Hematopoietic multipotent progenitor cell treated with erythropoietin and hydrocortisone succinate and interleukin-3 and kit ligand, for 15 days (in vitro differentiated cells): Measurements from ENCODE around the gene PTPRG.

Experiments
- DNase-seq: peaks from one replicate; pipeline ENCODE4 v3.0.0-alpha.2; 2015; ENCODE audit warnings: low spot score

Gene PTPRG

DNA sequence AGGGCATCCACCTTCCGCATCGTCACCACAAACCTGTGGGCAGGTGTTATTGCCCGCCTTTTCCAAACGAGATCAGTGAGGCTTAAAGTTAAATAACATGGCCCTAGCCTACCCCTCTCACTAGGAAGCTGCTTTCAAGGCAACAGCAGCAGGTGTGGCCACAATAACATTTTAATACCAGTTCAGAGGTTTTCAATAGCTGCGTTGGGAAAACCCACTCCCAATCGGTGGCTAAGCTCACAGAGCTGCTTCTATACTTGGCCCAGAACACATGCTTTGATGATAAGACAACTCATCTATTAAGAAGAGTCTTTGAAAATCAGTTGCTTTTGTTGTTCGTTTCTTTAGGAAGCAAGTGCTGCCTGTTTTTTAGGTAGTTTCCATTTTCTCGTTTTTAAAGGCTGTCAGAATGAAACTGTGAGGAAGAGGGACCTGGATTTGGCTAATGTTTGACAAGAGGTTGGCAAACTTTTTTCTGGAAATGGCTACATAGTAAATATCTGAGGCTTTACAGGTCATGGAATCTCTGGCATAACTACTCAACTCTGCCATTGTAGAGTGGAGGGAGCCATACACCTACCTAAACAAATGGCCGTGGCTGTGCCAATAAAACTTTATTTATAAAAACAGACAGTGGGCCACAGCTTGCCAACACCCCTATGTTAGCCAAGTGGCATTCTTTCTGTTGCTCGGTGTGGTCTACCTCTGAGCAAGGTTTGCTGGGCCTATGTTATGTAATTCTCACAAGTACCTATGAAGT is 632.4 kb downstream of the PTPRG start:
- no peak for DNase-seq

GRCh38 chr3:62197350-62198012 is 636.1 kb downstream of the PTPRG start:
- no peak for DNase-seq

DNA sequence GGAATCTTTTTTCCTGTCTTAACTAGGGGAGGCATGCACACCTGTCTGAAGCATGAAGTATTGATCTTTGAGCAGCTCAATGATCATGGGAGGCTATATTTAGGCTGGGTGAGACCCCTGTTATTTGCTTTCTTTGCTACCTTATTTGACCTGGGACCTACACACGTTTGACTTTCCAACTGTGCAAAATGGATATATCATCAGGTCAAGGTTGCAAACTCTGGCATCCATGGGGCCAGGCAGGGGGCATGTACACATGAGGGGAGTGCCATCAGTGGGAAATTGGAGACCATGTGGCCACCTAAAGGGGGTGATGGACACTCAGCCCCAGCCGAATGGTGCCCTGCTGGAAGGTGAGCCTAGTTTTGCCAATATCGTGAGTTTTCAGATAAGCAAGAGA is 637.8 kb downstream of the PTPRG start:
- DNase-seq = no peak

- DNase-seq = no peak
Measured at GRCh38 chr3:62201438-62202035, 640.2 kb downstream of the PTPRG start.

DNA sequence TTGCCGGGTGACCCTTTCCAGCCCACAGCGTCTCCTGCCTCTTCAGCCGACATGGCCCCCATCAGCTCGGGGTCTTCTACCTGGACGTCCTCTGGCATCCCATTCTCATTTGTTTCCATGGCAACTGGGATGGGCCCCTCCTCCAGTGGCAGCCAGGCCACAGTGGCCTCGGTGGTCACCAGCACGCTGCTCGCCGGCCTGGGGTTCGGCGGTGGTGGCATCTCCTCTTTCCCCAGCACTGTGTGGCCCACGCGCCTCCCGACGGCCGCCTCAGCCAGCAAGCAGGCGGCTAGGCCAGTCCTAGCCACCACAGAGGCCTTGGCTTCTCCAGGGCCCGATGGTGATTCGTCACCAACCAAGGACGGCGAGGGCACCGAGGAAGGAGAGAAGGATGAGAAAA is 641.8 kb downstream of the PTPRG start:
- DNase-seq = no peak

DNA sequence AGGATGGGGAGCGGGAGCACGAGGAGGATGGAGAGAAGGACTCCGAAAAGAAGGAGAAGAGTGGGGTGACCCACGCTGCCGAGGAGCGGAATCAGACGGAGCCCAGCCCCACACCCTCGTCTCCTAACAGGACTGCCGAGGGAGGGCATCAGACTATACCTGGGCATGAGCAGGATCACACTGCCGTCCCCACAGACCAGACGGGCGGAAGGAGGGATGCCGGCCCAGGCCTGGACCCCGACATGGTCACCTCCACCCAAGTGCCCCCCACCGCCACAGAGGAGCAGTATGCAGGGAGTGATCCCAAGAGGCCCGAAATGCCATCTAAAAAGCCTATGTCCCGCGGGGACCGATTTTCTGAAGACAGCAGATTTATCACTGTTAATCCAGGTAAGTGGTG is 642.2 kb downstream of the PTPRG start:
- no peak for DNase-seq

GRCh38 chr3:62207197-62207596 is 645.8 kb downstream of the PTPRG start:
- DNase-seq = no peak

DNA sequence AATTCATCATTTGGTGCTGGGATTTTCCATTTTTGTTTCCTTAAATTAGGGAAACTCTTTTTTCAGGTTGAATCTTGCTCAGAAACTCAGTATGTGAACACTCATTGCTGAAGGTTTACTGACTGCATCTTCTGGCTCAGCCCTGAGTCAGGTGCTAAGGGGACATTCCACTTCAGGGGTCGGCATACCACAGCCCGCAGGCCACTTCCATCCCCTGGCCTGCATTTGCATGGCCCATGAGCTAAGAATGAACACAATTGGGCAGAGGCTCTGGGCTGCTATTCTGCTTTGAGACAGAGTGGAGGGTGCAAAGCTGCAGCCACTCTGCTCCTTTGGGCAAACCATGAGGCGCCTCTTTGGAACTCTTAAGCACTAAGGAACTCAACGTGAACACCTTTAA is 647.0 kb downstream of the PTPRG start:
- DNase-seq = no peak

GRCh38 chr3:62209101-62209500 is 647.7 kb downstream of the PTPRG start:
- DNase-seq = no peak

DNA sequence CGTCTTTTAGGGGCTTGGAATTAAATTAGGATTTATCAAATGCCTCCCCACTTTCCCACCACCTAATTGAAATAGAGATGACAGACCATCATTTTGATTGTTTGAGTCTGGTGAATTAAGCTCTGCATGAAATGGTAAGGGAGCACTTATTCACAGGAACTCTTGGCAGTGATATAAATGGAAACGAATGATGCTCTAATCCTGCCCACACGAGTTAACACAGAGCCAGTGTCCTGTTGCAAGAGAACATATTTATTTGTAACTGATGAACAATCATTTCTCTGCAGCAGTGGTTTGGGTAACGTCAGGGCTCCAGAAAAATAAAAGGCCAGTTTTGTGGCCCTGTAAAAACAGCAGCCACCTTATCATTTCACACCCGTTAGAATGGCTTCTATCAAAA is 648.6 kb downstream of the PTPRG start:
- no peak for DNase-seq

GRCh38 chr3:62211675-62212429 is 650.5 kb downstream of the PTPRG start:
- no peak for DNase-seq

DNA sequence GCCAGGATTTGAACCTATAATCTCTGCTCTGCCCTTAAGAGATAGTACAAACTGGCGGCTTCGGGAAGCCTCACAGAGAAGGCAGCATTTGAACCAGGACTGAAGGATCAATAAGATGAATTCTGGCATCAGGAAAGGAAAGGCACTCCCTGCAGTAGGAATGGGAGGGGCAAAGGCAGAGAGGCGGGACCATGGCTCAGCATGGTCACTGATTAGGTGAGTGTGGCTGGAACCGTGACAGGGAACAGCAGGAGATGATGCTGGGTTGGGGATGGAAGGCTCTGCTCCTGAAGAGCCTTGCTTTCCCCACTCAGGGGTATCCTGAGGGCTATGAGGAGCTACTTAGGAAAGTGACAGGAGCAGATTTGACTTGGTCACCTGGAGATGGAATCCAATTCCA is 653.5 kb downstream of the PTPRG start:
- DNase-seq = no peak

DNA sequence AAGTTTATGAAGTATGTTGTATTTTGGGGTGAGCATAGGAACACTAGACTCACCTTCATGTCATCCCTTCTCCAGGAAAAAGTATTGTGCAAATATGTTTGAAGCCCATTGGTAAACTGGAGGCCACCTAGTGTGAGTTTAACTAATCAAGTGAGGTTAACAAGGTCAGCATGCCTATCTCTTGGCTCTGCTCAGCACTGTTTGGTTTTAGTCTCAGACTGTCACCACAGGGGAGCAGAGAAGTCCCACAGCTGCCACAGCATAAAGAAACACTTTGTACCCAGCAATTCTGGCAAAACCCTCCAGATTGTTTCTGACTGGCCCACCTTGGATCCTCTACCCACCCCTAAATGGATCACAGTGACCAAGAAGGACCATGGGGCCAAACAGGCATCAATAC is 659.2 kb downstream of the PTPRG start:
- no peak for DNase-seq

DNA sequence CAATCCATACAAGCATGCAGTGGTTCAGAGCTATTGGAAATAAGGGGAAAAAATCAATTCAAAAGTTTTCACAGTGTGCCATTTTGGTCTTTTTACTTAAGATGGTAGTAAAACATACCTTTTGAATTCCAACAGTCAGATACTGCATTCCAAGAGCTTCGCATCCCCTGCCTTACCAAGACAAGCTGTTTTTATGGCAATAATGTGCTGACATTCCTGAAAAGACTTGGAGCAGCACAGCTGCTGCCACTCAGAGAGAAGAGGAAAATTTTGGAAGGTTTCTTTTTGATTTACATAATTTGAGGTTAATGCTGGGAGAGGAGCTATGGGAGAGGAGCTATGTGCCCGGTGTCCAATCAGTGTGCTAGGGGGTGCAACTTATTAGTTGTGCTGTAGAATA is 663.7 kb downstream of the PTPRG start:
- no peak for DNase-seq

DNA sequence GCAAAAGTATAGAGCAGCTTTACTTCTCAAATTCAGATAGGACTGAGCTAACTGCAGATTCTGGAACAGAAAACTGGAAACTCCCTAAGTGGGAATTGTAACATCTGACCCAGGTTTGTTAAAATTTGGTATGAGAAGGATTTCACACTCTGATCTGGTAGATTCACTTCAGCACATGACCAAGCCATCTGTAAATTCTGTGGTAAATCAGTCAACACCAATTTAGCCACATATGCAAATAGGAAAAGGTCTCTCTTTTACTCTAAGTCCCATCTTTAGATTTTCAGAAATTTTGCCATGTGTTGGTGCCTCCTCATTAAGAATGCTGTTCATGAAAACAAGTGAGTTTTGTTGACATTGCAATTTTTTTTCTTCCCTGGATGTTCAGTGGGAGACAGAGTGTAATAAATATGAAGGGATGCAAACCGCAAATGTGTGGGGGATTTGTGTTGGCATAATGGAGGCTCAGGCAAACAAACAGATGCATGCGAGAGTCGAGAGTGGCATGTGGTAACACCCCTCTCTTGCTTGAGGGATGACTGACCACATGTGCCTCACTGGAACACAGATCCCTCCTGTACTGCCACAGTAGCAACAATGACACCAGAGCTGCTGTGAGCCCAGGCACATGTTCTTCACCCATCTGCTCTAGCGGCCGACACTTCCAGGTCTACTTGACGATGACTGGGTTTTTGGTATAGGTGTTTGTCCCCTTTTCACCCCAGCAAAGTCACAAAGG is 665.4 kb downstream of the PTPRG start:
- no peak for DNase-seq

DNA sequence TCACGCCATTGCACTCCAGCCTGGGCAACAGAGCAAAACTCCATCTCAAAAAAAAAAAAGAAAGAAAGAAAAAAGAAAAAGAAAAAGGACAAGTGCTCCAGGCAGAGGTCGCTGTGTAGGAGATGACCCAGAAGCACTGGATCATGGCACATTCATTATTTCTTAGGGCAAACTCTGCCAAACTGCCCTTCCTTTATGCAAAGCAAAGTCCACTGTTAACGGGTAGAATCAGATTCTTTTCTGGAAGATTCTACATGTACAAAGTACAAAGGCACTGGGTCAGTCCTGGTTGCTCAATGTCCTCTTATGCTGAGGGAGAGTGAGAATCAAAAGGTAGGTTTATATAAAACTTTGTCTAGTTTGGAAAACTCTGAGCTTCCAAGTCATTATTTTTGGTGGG is 667.1 kb downstream of the PTPRG start:
- DNase-seq = no peak

DNA sequence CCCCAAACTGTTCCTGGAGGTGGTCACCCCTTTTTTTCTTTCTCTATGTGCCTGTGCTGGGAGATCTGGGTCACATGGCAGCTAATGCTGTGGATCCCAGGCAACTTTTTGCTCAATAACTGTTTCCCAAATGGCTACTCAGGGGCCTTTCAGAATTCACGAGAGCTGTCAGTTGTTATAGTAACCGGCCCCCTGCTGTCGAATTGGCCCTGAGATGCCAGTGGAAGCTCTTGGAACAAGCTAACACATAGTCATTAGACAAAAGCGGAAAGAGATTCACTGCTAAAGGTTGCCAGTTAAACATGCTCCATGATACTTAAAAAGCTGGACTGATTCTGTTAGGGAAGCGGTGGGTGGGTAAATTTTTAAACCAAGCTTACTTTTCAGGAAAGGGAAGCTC is 667.8 kb downstream of the PTPRG start:
- no peak for DNase-seq

DNA sequence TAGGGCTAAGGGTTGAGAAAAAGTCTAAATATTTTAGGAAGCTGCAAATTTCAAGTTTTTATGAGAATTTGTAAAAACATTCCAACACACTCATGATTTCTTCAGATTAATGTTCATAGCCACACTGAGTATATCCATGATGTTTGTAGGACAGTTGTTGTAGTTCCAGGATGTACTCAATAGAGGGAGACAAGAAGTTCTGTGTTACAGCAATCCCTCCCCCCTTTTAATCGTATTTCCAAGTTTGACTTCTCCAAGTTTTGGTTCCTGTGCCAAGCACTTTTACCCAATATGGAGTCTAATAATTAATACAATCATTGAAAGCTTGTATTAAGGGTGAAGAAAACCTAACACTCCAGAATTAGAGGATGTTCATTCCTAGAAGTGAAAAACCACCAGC is 668.5 kb downstream of the PTPRG start:
- DNase-seq = no peak

DNA sequence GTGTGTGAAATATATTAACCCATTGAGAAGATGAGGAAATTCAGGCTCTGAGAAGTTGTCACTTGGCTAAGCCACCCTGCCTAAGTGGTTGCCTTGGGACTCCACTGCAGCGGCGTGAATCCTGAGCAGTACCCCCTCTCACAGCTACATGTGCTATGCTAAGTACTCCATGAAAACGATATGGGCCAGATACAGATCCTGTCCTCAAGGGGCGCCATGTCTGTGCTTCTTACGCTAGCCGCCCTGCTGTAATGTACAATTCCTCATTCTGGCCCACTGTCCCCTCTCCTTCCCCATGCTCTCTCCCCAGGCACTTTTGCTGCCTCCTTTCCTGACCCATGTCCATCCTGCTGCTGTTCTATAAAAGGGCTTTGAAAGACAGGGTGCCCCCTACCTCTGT is 671.7 kb downstream of the PTPRG start:
- no peak for DNase-seq

DNA sequence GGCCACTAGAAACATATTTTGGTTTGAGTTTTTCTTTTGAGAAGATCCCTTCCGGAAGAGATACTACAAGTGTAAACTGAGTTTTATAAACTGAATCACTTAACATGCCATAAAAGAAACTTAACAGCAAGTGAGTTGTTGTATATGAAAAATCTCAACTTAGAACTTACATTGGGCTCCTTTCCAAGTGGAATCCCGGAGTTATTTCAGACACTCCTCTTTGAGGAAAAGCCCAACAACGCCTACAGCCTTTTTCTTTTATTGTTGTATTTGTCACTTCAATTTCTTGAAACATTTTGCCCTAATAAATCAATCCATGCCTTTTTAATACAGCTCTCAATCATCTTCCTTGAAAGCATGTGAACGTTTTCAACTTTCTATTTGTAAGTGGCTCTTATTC is 674.6 kb downstream of the PTPRG start:
- DNase-seq = no peak

DNA sequence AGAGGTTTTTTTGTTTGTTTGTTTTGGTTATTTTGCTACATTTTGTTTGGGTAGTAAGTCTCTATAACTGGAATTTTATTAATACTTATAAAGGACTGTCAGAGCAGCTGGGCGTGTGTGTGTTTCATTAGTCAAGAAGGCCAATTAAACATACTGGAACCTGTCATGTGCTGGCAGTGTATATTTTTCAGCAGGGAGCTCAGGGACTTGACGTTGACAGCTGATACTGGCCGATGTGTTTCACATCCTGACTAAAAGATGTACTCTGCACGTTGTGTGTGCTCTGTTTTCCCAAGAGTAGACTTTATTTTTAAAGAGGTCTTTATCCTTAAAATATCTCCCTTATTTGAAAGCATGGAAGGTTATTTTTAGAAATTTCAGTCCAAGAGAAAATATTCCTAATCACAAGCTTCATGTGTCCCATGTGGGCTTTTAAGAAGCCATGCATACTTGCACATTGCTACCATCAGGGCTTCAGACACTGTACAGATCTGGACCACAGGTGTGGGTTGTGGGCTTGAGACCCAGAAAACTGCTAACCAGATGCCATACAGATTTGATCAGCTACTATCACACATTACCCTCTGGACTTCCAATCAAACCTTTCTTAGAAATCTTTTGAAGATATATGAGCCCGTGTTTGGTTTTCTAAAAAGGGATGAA is 676.0 kb downstream of the PTPRG start:
- no peak for DNase-seq

DNA sequence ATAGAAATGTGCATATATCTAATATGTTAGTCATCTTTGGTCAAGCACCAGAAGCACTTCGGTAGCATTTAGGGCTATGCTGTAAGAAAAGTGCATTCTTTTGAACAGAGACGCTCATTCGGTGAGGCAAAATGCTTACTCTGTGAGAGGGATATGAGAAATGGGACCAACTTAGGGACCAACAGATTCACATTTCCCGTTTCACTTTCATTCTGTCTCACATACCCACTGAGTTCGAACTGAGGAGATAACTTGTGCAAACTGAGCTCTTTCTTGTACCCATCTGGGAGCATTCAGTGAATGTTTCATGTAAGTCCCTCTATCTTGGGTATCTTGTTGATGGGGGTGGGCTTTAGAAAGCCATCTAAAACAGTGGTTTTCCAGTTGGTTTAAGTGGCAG is 676.6 kb downstream of the PTPRG start:
- no peak for DNase-seq
